SH-SY5Y (cell line): ENCODE results near the gene ZNF668.

Source experiments
- GATA2 ChIP-seq: IDR thresholded peaks from 2 replicates; pipeline ENCODE4 v1.6.1; 2011; ENCODE audit warnings: mild to moderate bottlenecking, low read depth, low read length
- GATA3 ChIP-seq: IDR thresholded peaks from 2 replicates; pipeline ENCODE4 v1.6.1; 2011; ENCODE audit warnings: low read depth, mild to moderate bottlenecking, low read length, moderate library complexity

- TF ChIP-seq GATA3, result no peak
- no peak for TF ChIP-seq GATA2
Measured at GRCh38 chr16:31020536-31020935, 53.5 kb downstream of the ZNF668 start.
